Effector memory CD8-positive, alpha-beta T cell (primary cell): Measurements from ENCODE around the gene CDKAL1.
"Not testable (repeated sequence)": the region's sequence is repeated elsewhere in the genome, so short reads cannot be mapped to it uniquely, and the experiment has no call there.

ENCODE experiments used
- ATAC-seq: fragments of 150-1000 bp; cut with Tn5 transposase; replicated peaks from 2 replicates; pipeline ENCODE4 v1.10.0; 2021; ENCODE audit warnings: mild to moderate bottlenecking, moderate library complexity
- DNase-seq, 3 experiments: peaks; one replicate each; pipeline ENCODE4 v3.0.0; 2021
- H3K27ac Mint-ChIP-seq, 2 donors: one replicate each; pipeline ENCODE4 v1.8.0; 2022; ENCODE audit warnings: mild to moderate bottlenecking in 2 of 2, mixed read lengths in 2 of 2, moderate library complexity in 2 of 2
- H3K27me3 Mint-ChIP-seq, 2 donors: one replicate each; pipeline ENCODE4 v1.8.0; 2022; ENCODE audit warnings: mixed read lengths in 2 of 2
- H3K36me3 Mint-ChIP-seq: one replicate; pipeline ENCODE4 v1.8.0; 2022; ENCODE audit warnings: mild to moderate bottlenecking, moderate library complexity, mixed read lengths; ENCODE audit not compliant: insufficient read depth
- H3K4me1 Mint-ChIP-seq, 2 donors: one replicate each; pipeline ENCODE4 v1.8.0; 2022; ENCODE audit warnings: low read depth in 2 of 2, mixed read lengths in 2 of 2
- H3K4me3 Mint-ChIP-seq, 2 donors: one replicate each; pipeline ENCODE4 v1.8.0; 2022; ENCODE audit warnings: mild to moderate bottlenecking in 2 of 2, mixed read lengths in 2 of 2, moderate library complexity in 2 of 2
- H3K9me3 Mint-ChIP-seq, 2 donors: one replicate each; pipeline ENCODE4 v1.8.0; 2022; ENCODE audit warnings: mixed read lengths in 2 of 2

Gene CDKAL1

GRCh38 chr6:20808924-20809323 lies 274.7 kb downstream of the CDKAL1 start:
- DNase-seq (no peak), ATAC-seq (no peak)
- Mint-ChIP-seq H3K27me3 (no peaks in the 10 kb centered on the region), H3K27ac (no peak overlapping the region), H3K4me3 (no peak overlapping the region), H3K4me1 (peaks cover 0 to 3% of the 10 kb centered on the region in 2 donors), H3K36me3 (no peaks in the 10 kb centered on the region), H3K9me3 (peaks cover 0 to 2% of the 10 kb centered on the region in 2 donors)

- ATAC-seq (no peak), DNase-seq (no peak)
- Mint-ChIP-seq H3K4me3 (no peak overlapping the region), H3K27me3 (no peaks in the 10 kb centered on the region), H3K9me3 (peaks cover 0 to 2% of the 10 kb centered on the region in 2 donors), H3K36me3 (no peaks in the 10 kb centered on the region), H3K27ac (no peak overlapping the region), H3K4me1 (peaks cover 3 to 6% of the 10 kb centered on the region in 2 donors)
Measured at GRCh38 chr6:20810727-20811108, 276.5 kb downstream of the CDKAL1 start.

- Mint-ChIP-seq H3K9me3 (peaks cover 0 to 2% of the 10 kb centered on the region in 2 donors), H3K4me3 (no peak overlapping the region), H3K27me3 (no peaks in the 10 kb centered on the region), H3K4me1 (peaks cover 6% of the 10 kb centered on the region in 2 donors), H3K36me3 (no peaks in the 10 kb centered on the region), H3K27ac (no peak overlapping the region)
- no peak for ATAC-seq
- DNase-seq, result no peak
Measured at GRCh38 chr6:20811109-20811761, 277.0 kb downstream of the CDKAL1 start.

GRCh38 chr6:20812776-20813175 lies 278.5 kb downstream of the CDKAL1 start:
- Mint-ChIP-seq H3K4me3 (no peak overlapping the region), H3K4me1 (peaks cover 6% of the 10 kb centered on the region in 2 donors), H3K36me3 (no peaks in the 10 kb centered on the region), H3K27me3 (no peaks in the 10 kb centered on the region), H3K9me3 (no peaks in the 10 kb centered on the region), H3K27ac (no peak overlapping the region)
- ATAC-seq, result no peak
- no peak for DNase-seq

GRCh38 chr6:20814494-20814893 lies 280.2 kb downstream of the CDKAL1 start:
- DNase-seq (no peak), ATAC-seq (no peak)
- no peak overlapping the region for H3K4me3 Mint-ChIP-seq
- peaks cover 6% of the 10 kb centered on the region in 2 donors for H3K4me1 Mint-ChIP-seq
- H3K36me3 Mint-ChIP-seq, result no peaks in the 10 kb centered on the region
- peak overlapping the region in 1 of 2 donors; percentile 49 for H3K27ac Mint-ChIP-seq
- H3K27me3 Mint-ChIP-seq, result no peaks in the 10 kb centered on the region
- no peaks in the 10 kb centered on the region for H3K9me3 Mint-ChIP-seq

- peaks cover 3 to 11% of the 10 kb centered on the region in 2 donors for H3K4me1 Mint-ChIP-seq
- H3K9me3 Mint-ChIP-seq, result no peaks in the 10 kb centered on the region
- H3K27me3 Mint-ChIP-seq, result no peaks in the 10 kb centered on the region
- H3K27ac Mint-ChIP-seq, result no peak overlapping the region
- ATAC-seq (no peak), DNase-seq (no peak)
- H3K36me3 Mint-ChIP-seq, result no peaks in the 10 kb centered on the region
- no peak overlapping the region for H3K4me3 Mint-ChIP-seq
Measured at GRCh38 chr6:20816126-20816525, 281.9 kb downstream of the CDKAL1 start.

- Mint-ChIP-seq H3K4me1 (peaks cover 3 to 11% of the 10 kb centered on the region in 2 donors), H3K36me3 (no peaks in the 10 kb centered on the region), H3K9me3 (no peaks in the 10 kb centered on the region), H3K27ac (no peak overlapping the region), H3K27me3 (no peaks in the 10 kb centered on the region), H3K4me3 (no peak overlapping the region)
- ATAC-seq (no peak), DNase-seq (no peak)
Measured at GRCh38 chr6:20817806-20818320, 283.6 kb downstream of the CDKAL1 start.

GRCh38 chr6:20819774-20820400 lies 285.6 kb downstream of the CDKAL1 start:
- Mint-ChIP-seq H3K27ac (no peak overlapping the region), H3K4me3 (no peak overlapping the region), H3K27me3 (no peaks in the 10 kb centered on the region), H3K4me1 (peaks cover 5 to 6% of the 10 kb centered on the region in 2 donors), H3K36me3 (peaks cover 2% of the 10 kb centered on the region), H3K9me3 (no peaks in the 10 kb centered on the region)
- DNase-seq (no peak), ATAC-seq (no peak)

- ATAC-seq (no peak), DNase-seq (no peak)
- H3K36me3 Mint-ChIP-seq, result peaks cover 5% of the 10 kb centered on the region
- no peaks in the 10 kb centered on the region for H3K27me3 Mint-ChIP-seq
- no peaks in the 10 kb centered on the region for H3K9me3 Mint-ChIP-seq
- H3K4me3 Mint-ChIP-seq, result no peak overlapping the region
- H3K4me1 Mint-ChIP-seq, result peaks cover 0 to 5% of the 10 kb centered on the region in 2 donors
- H3K27ac Mint-ChIP-seq, result peak overlapping the region in 1 of 2 donors; percentile 29
Measured at GRCh38 chr6:20826378-20826777, 292.1 kb downstream of the CDKAL1 start.

- Mint-ChIP-seq H3K9me3 (no peaks in the 10 kb centered on the region), H3K36me3 (peaks cover 5% of the 10 kb centered on the region), H3K4me1 (peaks cover 0 to 5% of the 10 kb centered on the region in 2 donors), H3K27me3 (no peaks in the 10 kb centered on the region), H3K27ac (no peak overlapping the region), H3K4me3 (no peak overlapping the region)
- ATAC-seq (no peak), DNase-seq (no peak)
Measured at GRCh38 chr6:20827798-20828197, 293.5 kb downstream of the CDKAL1 start.

- Mint-ChIP-seq H3K4me3 (no peak overlapping the region), H3K27me3 (no peaks in the 10 kb centered on the region), H3K9me3 (no peaks in the 10 kb centered on the region), H3K27ac (peak overlapping the region in 1 of 2 donors; percentile 4), H3K36me3 (peaks cover 3% of the 10 kb centered on the region), H3K4me1 (peaks cover 8 to 20% of the 10 kb centered on the region in 2 donors)
- no peak for DNase-seq
- no peak for ATAC-seq
Measured at GRCh38 chr6:20830576-20830975, 296.3 kb downstream of the CDKAL1 start.

- not testable (repeated sequence) for H3K27me3 Mint-ChIP-seq, ATAC-seq, H3K9me3 Mint-ChIP-seq, DNase-seq, H3K36me3 Mint-ChIP-seq, H3K4me3 Mint-ChIP-seq
- Mint-ChIP-seq H3K4me1 (peaks cover 8 to 20% of the 10 kb centered on the region in 2 donors), H3K27ac (peak overlapping the region in 1 of 2 donors; percentile 4)
Measured at GRCh38 chr6:20831251-20831650, 297.0 kb downstream of the CDKAL1 start.

- ATAC-seq, result no peak
- peak overlapping the region in 1 of 2 donors; percentile 32 for H3K27ac Mint-ChIP-seq
- H3K36me3 Mint-ChIP-seq, result peaks cover 7% of the 10 kb centered on the region
- DNase-seq, result no peak
- H3K4me1 Mint-ChIP-seq, result peaks cover 15 to 33% of the 10 kb centered on the region in 2 donors
- H3K4me3 Mint-ChIP-seq, result no peak overlapping the region
- no peaks in the 10 kb centered on the region for H3K9me3 Mint-ChIP-seq
- no peaks in the 10 kb centered on the region for H3K27me3 Mint-ChIP-seq
Measured at GRCh38 chr6:20833881-20834515, 299.7 kb downstream of the CDKAL1 start.
